ENCODE data around the gene BCAS1. TPM values are rescaled to one million over a fixed set of nuclear protein-coding genes. Genes with fewer than 3 reads are reported as not detected.
"Not testable (repeated sequence)": the region's sequence is repeated elsewhere in the genome, so short reads cannot be mapped to it uniquely, and the experiment has no call there.

The BCAS1 gene
- total RNA-seq, 1 donor from 2014 or later, result not detected

GRCh38 chr20:53934421-53935343 lies 135.7 kb downstream of the BCAS1 start:
- Mint-ChIP-seq H3K4me1 (ENCODE audit: low read depth) (peaks cover 27% of the 10 kb centered on the region), H3K4me3 (ENCODE audit: unreplicated experiment) (peak overlapping the region; percentile 25), H3K27ac (ENCODE audit: unreplicated experiment) (peak overlapping the region; percentile 89), H3K9me3 (ENCODE audit: low read depth) (peaks cover 2% of the 10 kb centered on the region), H3K36me3 (ENCODE audit: low read depth) (no peaks in the 10 kb centered on the region), H3K27me3 (ENCODE audit: low read depth) (no peaks in the 10 kb centered on the region)
- DNase-seq (ENCODE audit: low spot score), result no peak
- TF ChIP-seq CTCF (IDR thresholded peaks at IDR 0.05), result no peak

GRCh38 chr20:53933232-53933846 lies 137.1 kb downstream of the BCAS1 start:
- no peak for DNase-seq (ENCODE audit: low spot score)
- peaks cover 2% of the 10 kb centered on the region for H3K9me3 Mint-ChIP-seq (ENCODE audit: low read depth)
- no peaks in the 10 kb centered on the region for H3K27me3 Mint-ChIP-seq (ENCODE audit: low read depth)
- peaks cover 22% of the 10 kb centered on the region for H3K4me1 Mint-ChIP-seq (ENCODE audit: low read depth)
- no peak overlapping the region for H3K27ac Mint-ChIP-seq (ENCODE audit: unreplicated experiment)
- no peak for TF ChIP-seq CTCF (IDR thresholded peaks at IDR 0.05)
- no peaks in the 10 kb centered on the region for H3K36me3 Mint-ChIP-seq (ENCODE audit: low read depth)
- H3K4me3 Mint-ChIP-seq (ENCODE audit: unreplicated experiment), result no peak overlapping the region

GRCh38 chr20:53932655-53933192 lies 137.7 kb downstream of the BCAS1 start:
- H3K9me3 Mint-ChIP-seq (ENCODE audit: low read depth); H3K4me3 Mint-ChIP-seq (ENCODE audit: unreplicated experiment); H3K27ac Mint-ChIP-seq (ENCODE audit: unreplicated experiment); H3K36me3 Mint-ChIP-seq (ENCODE audit: low read depth); H3K27me3 Mint-ChIP-seq (ENCODE audit: low read depth); DNase-seq (ENCODE audit: low spot score): not testable (repeated sequence)
- peaks cover 22% of the 10 kb centered on the region for H3K4me1 Mint-ChIP-seq (ENCODE audit: low read depth)

- Mint-ChIP-seq H3K4me1 (ENCODE audit: low read depth) (peaks cover 27% of the 10 kb centered on the region), H3K36me3 (ENCODE audit: low read depth) (no peaks in the 10 kb centered on the region), H3K4me3 (ENCODE audit: unreplicated experiment) (no peak overlapping the region), H3K27ac (ENCODE audit: unreplicated experiment) (no peak overlapping the region), H3K27me3 (ENCODE audit: low read depth) (no peaks in the 10 kb centered on the region), H3K9me3 (ENCODE audit: low read depth) (peaks cover 2% of the 10 kb centered on the region)
- TF ChIP-seq CTCF (IDR thresholded peaks at IDR 0.05), result no peak
- DNase-seq (ENCODE audit: low spot score), result no peak
Measured at GRCh38 chr20:53931597-53931996, 138.8 kb downstream of the BCAS1 start.

GRCh38 chr20:53930651-53931504 lies 139.5 kb downstream of the BCAS1 start:
- TF ChIP-seq CTCF (IDR thresholded peaks at IDR 0.05), result no peak
- peaks cover 2% of the 10 kb centered on the region for H3K9me3 Mint-ChIP-seq (ENCODE audit: low read depth)
- H3K27ac Mint-ChIP-seq (ENCODE audit: unreplicated experiment), result no peak overlapping the region
- H3K27me3 Mint-ChIP-seq (ENCODE audit: low read depth), result no peaks in the 10 kb centered on the region
- peaks cover 34% of the 10 kb centered on the region for H3K4me1 Mint-ChIP-seq (ENCODE audit: low read depth)
- DNase-seq (ENCODE audit: low spot score), result no peak
- H3K4me3 Mint-ChIP-seq (ENCODE audit: unreplicated experiment), result no peak overlapping the region
- H3K36me3 Mint-ChIP-seq (ENCODE audit: low read depth), result no peaks in the 10 kb centered on the region
